C4-2B (cell line): ENCODE results near the gene TIAM2.

Experiments
- H3K27ac ChIP-seq: fragments of 450-650 bp; 2 replicates; pipeline ENCODE4 v1.5.1; 2017
- CTCF ChIP-seq: fragments of 450-650 bp; conservative IDR thresholded peaks from 2 replicates; pipeline ENCODE4 v1.5.1; 2017; ENCODE audit warnings: mild to moderate bottlenecking
- ZFX ChIP-seq: fragments of 450-650 bp; IDR thresholded peaks from 2 replicates; pipeline ENCODE4 v1.6.1; 2017

TIAM2 gene

GRCh38 chr6:154980273-154981078, 14.6 kb upstream of the TIAM2 start:
- TF ChIP-seq CTCF (no peak), ZFX (no peak)
- no peak overlapping the region for H3K27ac ChIP-seq

GRCh38 chr6:154981079-154981870, 13.8 kb upstream of the TIAM2 start:
- TF ChIP-seq CTCF: no peak
- no peak for TF ChIP-seq ZFX
- no peak overlapping the region for H3K27ac ChIP-seq

GRCh38 chr6:154984146-154984545, 11.0 kb upstream of the TIAM2 start:
- H3K27ac ChIP-seq: no peak overlapping the region
- no peak for TF ChIP-seq ZFX

- H3K27ac ChIP-seq: no peak overlapping the region
- TF ChIP-seq CTCF (no peak), ZFX (no peak)
Measured at GRCh38 chr6:154986787-154987235, 8.3 kb upstream of the TIAM2 start.

- no peak overlapping the region for H3K27ac ChIP-seq
- no peak for TF ChIP-seq ZFX
Measured at GRCh38 chr6:154989448-154989847, 5.7 kb upstream of the TIAM2 start.

GRCh38 chr6:154991207-154991606, 3.9 kb upstream of the TIAM2 start:
- TF ChIP-seq CTCF (no peak), ZFX (no peak)
- no peak overlapping the region for H3K27ac ChIP-seq

GRCh38 chr6:154993026-154993425, 2.1 kb upstream of the TIAM2 start:
- no peak overlapping the region for H3K27ac ChIP-seq
- TF ChIP-seq CTCF (no peak), ZFX (no peak)

GRCh38 chr6:154993710-154994109, 1.4 kb upstream of the TIAM2 start:
- TF ChIP-seq ZFX (no peak), CTCF (no peak)

More at GRCh38 chr6:154993710-154994109, 1.4 kb upstream of the TIAM2 start:
- H3K27ac ChIP-seq: no peak overlapping the region
